GM12878 (cell line): Measurements from ENCODE around the gene CHCHD2. TPM values are rescaled to one million over a fixed set of nuclear protein-coding genes. Genes with fewer than 3 reads are reported as not detected.
A peak's percentile ranks its signal among the peaks of the same experiment; 100 is the strongest.

Experiments
- ATAC-seq: fragments of 200-7000 bp; cut with Tn5 transposase; 3 replicates; pipeline ENCODE4 v1.9.1; 2020; ENCODE audit warnings: mild to moderate bottlenecking, moderate library complexity
- BruUV-seq: library from RNA; stranded (reverse); fragments of 400-500 nt; replicated peaks from 2 replicates; lab custom pipeline; 2021; lab: Mats Ljungman, UMichigan
- CTCF ChIA-PET: fragments of 300-600 bp; sonication (Branson Sonifier 250); formaldehyde crosslinking; extraction: SDS; loops from one replicate; lab custom pipeline; 2021; ENCODE audit warnings: inconsistent platforms; lab: Yijun Ruan, JAX
- POLR2A ChIA-PET: fragments of 350-600 bp; formaldehyde crosslinking; extraction: SDS; loops from one replicate; lab custom pipeline; 2021; ENCODE audit warnings: inconsistent platforms; lab: Charles Lee
- RAD21 ChIA-PET: fragments of 300-600 bp; sonication (Branson Sonifier 250); formaldehyde crosslinking; loops from one replicate; lab custom pipeline; 2023; ENCODE audit warnings: antibody characterized with exemption; ENCODE audit not compliant: unreplicated experiment; lab: Charles Lee
- SMC1A ChIA-PET: fragments of 300-600 bp; sonication (Branson Sonifier 250); formaldehyde crosslinking; loops from one replicate; lab custom pipeline; 2023; ENCODE audit not compliant: unreplicated experiment, uncharacterized antibody; lab: Charles Lee
- DNase-seq: peaks from one replicate; pipeline ENCODE4 v3.0.0-alpha.2; 2011; ENCODE audit warnings: low read depth, low spot score
- FAIRE-seq: peaks from 3 replicates; lab custom pipeline; 2011; peaks lifted over from hg19 to GRCh38; lab: Jason Lieb, UNC
- H2AFZ ChIP-seq: 2 replicates; pipeline ENCODE4 v1.6.0; 2011; ENCODE audit warnings: low read depth, low read length, control low read depth; ENCODE audit not compliant: control insufficient read depth
- H3K27ac ChIP-seq: 2 replicates; pipeline ENCODE4 v1.5.1; 2011; ENCODE audit warnings: control low read depth; ENCODE audit not compliant: control insufficient read depth, insufficient read depth
- H3K27me3 ChIP-seq, 2 experiments: replicated peaks in 1 of 2; 2 replicates each; pipeline versions ENCODE4 v1.6.0 to v1.6.1; 2011; ENCODE audit warnings: low read length in 1 of 2; ENCODE audit not compliant: control insufficient read depth in 2 of 2, insufficient read depth in 2 of 2
- H3K36me3 ChIP-seq, 2 experiments: 2 replicates each; pipeline ENCODE4 v1.5.1; 2011; ENCODE audit warnings: low read length in 1 of 2; ENCODE audit not compliant: control insufficient read depth in 2 of 2, insufficient read depth in 2 of 2
- H3K4me1 ChIP-seq: 2 replicates; pipeline ENCODE4 v1.6.1; 2011; ENCODE audit warnings: mild to moderate bottlenecking, low read length, moderate library complexity, mixed read lengths; ENCODE audit not compliant: control insufficient read depth, insufficient read depth
- H3K4me2 ChIP-seq: 2 replicates; pipeline ENCODE4 v1.6.0; 2011; ENCODE audit warnings: control low read depth; ENCODE audit not compliant: control insufficient read depth, insufficient read depth
- H3K4me3 ChIP-seq: fragments of 200-600 bp; sonication (generic); 2 replicates; pipeline ENCODE4 v1.5.1; 2016
- H3K79me2 ChIP-seq: 2 replicates; pipeline ENCODE4 v1.6.0; 2011; ENCODE audit warnings: low read length; ENCODE audit not compliant: control insufficient read depth, insufficient read depth
- H3K9ac ChIP-seq: 2 replicates; pipeline ENCODE4 v1.8.0; 2011; ENCODE audit warnings: low read length, control low read depth, mixed read lengths; ENCODE audit not compliant: control insufficient read depth, insufficient read depth
- H3K9me3 ChIP-seq: replicated peaks from 3 replicates; pipeline ENCODE4 v1.5.1; 2011; ENCODE audit warnings: mild to moderate bottlenecking, low read length; ENCODE audit not compliant: control insufficient read depth, insufficient read depth
- H4K20me1 ChIP-seq: 2 replicates; pipeline ENCODE4 v1.6.0; 2011; ENCODE audit not compliant: control insufficient read depth, insufficient read depth
- BCLAF1 ChIP-seq: fragments of 450-650 bp; IDR thresholded peaks from 2 replicates; pipeline ENCODE4 v1.6.1; 2017; ENCODE audit warnings: antibody characterized with exemption, mild to moderate bottlenecking, moderate library complexity
- BRCA1 ChIP-seq: IDR thresholded peaks from 2 replicates; pipeline ENCODE4 v1.6.1; 2011; ENCODE audit warnings: low read depth, low read length, improper control_type of control experiment
- GATAD2B ChIP-seq: fragments of 450-650 bp; conservative IDR thresholded peaks from 2 replicates; pipeline ENCODE4 v1.6.1; 2017; ENCODE audit warnings: low read depth, mild to moderate bottlenecking, moderate library complexity
- HDGF ChIP-seq: fragments of 450-650 bp; IDR thresholded peaks from 2 replicates; pipeline ENCODE4 v1.6.1; 2016; ENCODE audit warnings: antibody characterized with exemption
- MTA3 ChIP-seq: IDR thresholded peaks from 2 replicates; pipeline ENCODE4 v1.6.1; 2012; ENCODE audit warnings: low read length, inconsistent platforms, borderline replicate concordance
- NBN ChIP-seq: fragments of 450-650 bp; IDR thresholded peaks from 2 replicates; pipeline ENCODE4 v1.6.1; 2016
- PML ChIP-seq: IDR thresholded peaks from 2 replicates; pipeline ENCODE4 v1.6.1; 2012; ENCODE audit warnings: low read length, inconsistent platforms
- POLR2A ChIP-seq: IDR thresholded peaks from 2 replicates; pipeline ENCODE4 v1.6.1; 2011; ENCODE audit warnings: low read depth, mild to moderate bottlenecking, low read length
- STAT3 ChIP-seq: IDR thresholded peaks from 2 replicates; pipeline ENCODE4 v1.6.1; 2011; ENCODE audit warnings: low read depth, low read length, improper control_type of control experiment
- ZBED1 ChIP-seq: IDR thresholded peaks from 2 replicates; pipeline ENCODE4 v1.6.1; 2016; ENCODE audit warnings: borderline replicate concordance
- ZNF592 ChIP-seq: fragments of 450-650 bp; IDR thresholded peaks from 2 replicates; pipeline ENCODE4 v1.6.1; 2017; ENCODE audit warnings: mild to moderate bottlenecking, moderate library complexity
- WGBS: methylation state at CpG from one replicate; pipeline ENCODE4 v1.1.6; 2016; ENCODE audit warnings: low lambda C conversion rate; ENCODE audit not compliant: insufficient replicate concordance, insufficient coverage; ENCODE audit errors: missing lambda C conversion rate; 5-methylcytosine and 5-hydroxymethylcytosine counted together
- in situ Hi-C: fragments of 300-500 bp; cut with MboI; formaldehyde crosslinking; loops from 9 replicates; pipeline ENCODE4 v1.14.3; 2018; ENCODE audit warnings: mixed read lengths
- intact Hi-C: fragments of 100-400 bp; cut with micrococcal nuclease; formaldehyde crosslinking; loops from one replicate; pipeline ENCODE4 v1.14.2; 2022; ENCODE audit not compliant: unreplicated experiment
- polyA plus RNA-seq, 11 experiments: library from polyadenylated mRNA; depleted of rRNA in 4 of 11; unstranded in 6 of 11; stranded (reverse) in 5 of 11; fragments of >200 nt; fragmentation: Nextera tagmentation in 4 of 11; fragmentation: Illumina TruSeq in 1 of 11; extraction: Ambion mirVana in 4 of 11; extraction: Trizol in 1 of 11; gene quantifications; 1 replicate in 1 of 11; 2 replicates in 10 of 11; pipeline versions ENCODE4 v1.2.1 to v1.2.3, GENCODE V29; 2011 to 2016; ENCODE audit warnings: inconsistent platforms in 2 of 11, missing spikeins in 2 of 11, low read depth in 1 of 11
- total RNA-seq, 4 experiments: library from RNA; depleted of rRNA in 3 of 4; stranded (reverse); fragments of >200 nt in 3 of 4; fragmentation: Illumina TruSeq in 1 of 4; extraction: Trizol in 1 of 4; gene quantifications; 2 replicates each; pipeline versions ENCODE4 v1.2.1 to v1.2.3, GENCODE V29; 2013 to 2021

The CHCHD2 gene
- total and polyA plus RNA-seq, 10 of the 15 experiments (the other 5 are each of a cell fraction or from before 2014, with no cell fraction given), result 97.8 to 1,291 (median 619) TPM

GRCh38 chr7:56078196-56078595 is 28.1 kb downstream of the CHCHD2 start:
- Histone ChIP-seq H3K79me2 (no peaks in the 10 kb centered on the region), H3K4me3 (no peak overlapping the region), H2AFZ (no peak overlapping the region), H3K27ac (no peak overlapping the region), H3K36me3 (peaks cover 3 to 9% of the 10 kb centered on the region in 2 experiments), H3K9me3 (no peaks in the 10 kb centered on the region), H3K4me1 (no peaks in the 10 kb centered on the region), H3K27me3 (no peaks in the 10 kb centered on the region), H4K20me1 (no peaks in the 10 kb centered on the region), H3K9ac (no peak overlapping the region), H3K4me2 (no peak overlapping the region)
- ChIA-PET CTCF (interaction anchor here (0.6 kb wide), 1 partner anchor 74 kb away, joined by 3 read pairs; no protein-coding TSS in a partner anchor), RAD21 (no interaction called here), SMC1A (no interaction called here), POLR2A (no interaction called here)
- in situ Hi-C loops, result no loop called here
- DNase-seq (no peak), FAIRE-seq (no peak), ATAC-seq (no peak)
- intact Hi-C loops, result no loop called here
- 99% methylated on average over 15 of the region's 16 CpGs for WGBS
- no TSS peak for BruUV-seq
- no peak for TF ChIP-seq GATAD2B
- peak; percentile 52 for TF ChIP-seq POLR2A
- TF ChIP-seq STAT3, result no peak

DNA sequence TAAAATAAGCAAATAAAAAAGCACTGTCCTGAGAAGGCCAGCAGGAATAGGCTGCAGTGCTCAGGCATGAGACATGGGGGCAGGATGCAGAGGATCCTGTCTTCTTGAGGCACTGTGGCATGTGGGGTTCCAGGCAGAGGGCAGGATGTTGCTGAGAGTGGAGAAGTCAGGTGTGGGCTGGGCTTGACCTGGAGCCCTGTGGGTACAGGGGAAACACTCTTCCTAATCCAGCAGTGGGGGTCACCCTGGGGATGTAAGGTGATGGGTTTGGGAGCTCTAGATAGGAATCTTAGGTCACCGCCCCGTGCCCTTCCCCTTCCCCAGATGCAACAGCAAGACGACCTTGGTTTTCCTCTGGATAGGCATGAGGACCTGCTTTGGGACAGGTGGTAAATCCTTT is 28.6 kb downstream of the CHCHD2 start:
- no peaks in the 10 kb centered on the region for H3K27me3 ChIP-seq
- H2AFZ ChIP-seq, result no peak overlapping the region
- H3K36me3 ChIP-seq, result peaks cover 3 to 12% of the 10 kb centered on the region in 2 experiments
- POLR2A ChIA-PET, result no interaction called here
- no peak for FAIRE-seq
- ATAC-seq, result no peak
- H3K27ac ChIP-seq, result no peak overlapping the region
- H4K20me1 ChIP-seq, result no peaks in the 10 kb centered on the region
- no peak overlapping the region for H3K9ac ChIP-seq
- no peak overlapping the region for H3K4me3 ChIP-seq
- RAD21 ChIA-PET, result no interaction called here
- intact Hi-C loops, result no loop called here
- TF ChIP-seq MTA3 (no peak), BRCA1 (no peak), BCLAF1 (no peak), NBN (no peak), HDGF (no peak), ZNF592 (no peak), PML (no peak), ZBED1 (no peak)
- DNase-seq, result no peak
- no peaks in the 10 kb centered on the region for H3K9me3 ChIP-seq
- no TSS peak for BruUV-seq
- H3K4me1 ChIP-seq, result no peaks in the 10 kb centered on the region
- CTCF ChIA-PET, result interaction anchor here (0.6 to 1.0 kb wide), 2 partner anchors 37 to 73 kb away, joined by 3 read pairs; no protein-coding TSS in a partner anchor
- no peaks in the 10 kb centered on the region for H3K79me2 ChIP-seq
- no peak overlapping the region for H3K4me2 ChIP-seq
- WGBS, result 75% methylated on average over 3 of the region's 3 CpGs
- in situ Hi-C loops, result no loop called here
- SMC1A ChIA-PET, result no interaction called here
